Vagina (tissue), 2 donors: ENCODE measurements around the gene MYO1C. TPM values are rescaled to one million over a fixed set of nuclear protein-coding genes. Genes with fewer than 3 reads are reported as not detected.

ENCODE experiments used
- DNase-seq, 2 donors: peaks; one replicate each; pipeline ENCODE4 v3.0.0-alpha.2; 2017; ENCODE audit errors: extremely low spot score in 2 of 2
- H3K27ac ChIP-seq: fragments of 200-600 bp; sonication (generic); one replicate; pipeline ENCODE4 v1.5.1; 2019
- H3K27me3 ChIP-seq: fragments of 200-600 bp; sonication (generic); one replicate; pipeline ENCODE4 v1.5.1; 2019
- H3K36me3 ChIP-seq, 2 donors: fragments of 200-600 bp; sonication (generic); one replicate each; pipeline ENCODE4 v1.5.1; 2017 to 2019
- H3K4me1 ChIP-seq: fragments of 200-600 bp; sonication (generic); one replicate; pipeline ENCODE4 v1.5.1; 2019
- H3K4me3 ChIP-seq, 2 donors: fragments of 200-600 bp; sonication (generic); 1 replicate in 1 of 2; 2 replicates in 1 of 2; pipeline ENCODE4 v1.5.1; 2016 to 2019
- H3K9me3 ChIP-seq: fragments of 200-600 bp; sonication (generic); one replicate; pipeline ENCODE4 v1.5.1; 2019
- CTCF ChIP-seq, 3 experiments: fragments of 450-650 bp in 2 of 3; fragments of 200-600 bp in 1 of 3; sonication (generic) in 1 of 3; IDR thresholded peaks; one replicate each; pipeline ENCODE4 v1.5.1; 2017 to 2019; ENCODE audit warnings: antibody characterized with exemption in 3 of 3, mild to moderate bottlenecking in 2 of 3, moderate library complexity in 2 of 3
- POLR2A ChIP-seq, 2 donors: fragments of 450-650 bp; IDR thresholded peaks; one replicate each; pipeline ENCODE4 v1.6.1; 2017; ENCODE audit warnings: antibody characterized with exemption in 2 of 2, mild to moderate bottlenecking in 2 of 2, moderate library complexity in 2 of 2
- POLR2AphosphoS5 ChIP-seq, 2 donors: sonication (generic); formaldehyde crosslinking; IDR thresholded peaks; one replicate each; pipeline ENCODE4 v1.9.0; 2017; ENCODE audit warnings: antibody characterized with exemption in 2 of 2, mild to moderate bottlenecking in 2 of 2, low read depth in 1 of 2; ENCODE audit not compliant: insufficient read depth in 1 of 2
- intact Hi-C: fragments of 100-400 bp; cut with DNase I; formaldehyde crosslinking; loops from one replicate; pipeline ENCODE4 v1.15.1; 2023
- total RNA-seq: library from RNA; depleted of rRNA; stranded (reverse); fragments of >200 nt; gene quantifications from one replicate; pipeline ENCODE4 v1.2.3, GENCODE V29; 2016

The MYO1C gene
- total RNA-seq, 1 donor from 2014 or later = 118 TPM

- Histone ChIP-seq H3K4me1 (no peaks in the 10 kb centered on the region), H3K36me3 (no peaks in the 10 kb centered on the region), H3K27me3 (no peaks in the 10 kb centered on the region), H3K9me3 (no peaks in the 10 kb centered on the region), H3K27ac (no peak overlapping the region), H3K4me3 (no peak overlapping the region)
- no peak for TF ChIP-seq CTCF (IDR thresholded peaks at IDR 0.05)
- no peak for TF ChIP-seq POLR2AphosphoS5 (IDR thresholded peaks at IDR 0.05; ENCODE audit: insufficient read depth in 1 of 2, low read depth in 1 of 2)
- no peak for TF ChIP-seq POLR2A (IDR thresholded peaks at IDR 0.05)
- DNase-seq = no peak
- intact Hi-C loops = no loop called here
Observed at GRCh38 chr17:1431631-1432104, 60.8 kb downstream of the MYO1C start.

GRCh38 chr17:1423456-1424135 is 68.9 kb downstream of the MYO1C start:
- TF ChIP-seq CTCF (IDR thresholded peaks at IDR 0.05) (no peak), POLR2AphosphoS5 (IDR thresholded peaks at IDR 0.05; ENCODE audit: insufficient read depth in 1 of 2, low read depth in 1 of 2) (no peak), POLR2A (IDR thresholded peaks at IDR 0.05) (no peak)
- H3K36me3 ChIP-seq = peaks cover 0 to 31% of the 10 kb centered on the region in 2 donors

GRCh38 chr17:1422885-1423284 is 69.6 kb downstream of the MYO1C start:
- H3K27ac ChIP-seq = peak overlapping the region; percentile 16
- TF ChIP-seq POLR2AphosphoS5 (IDR thresholded peaks at IDR 0.05; ENCODE audit: insufficient read depth in 1 of 2, low read depth in 1 of 2) (peak in 1 of 2 donors; percentile 71), CTCF (IDR thresholded peaks at IDR 0.05) (no peak)
- DNase-seq = no peak
- no peaks in the 10 kb centered on the region for H3K9me3 ChIP-seq
- peaks cover 7% of the 10 kb centered on the region for H3K4me1 ChIP-seq
- no peaks in the 10 kb centered on the region for H3K27me3 ChIP-seq
- no peak overlapping the region for H3K4me3 ChIP-seq
- intact Hi-C loops = no loop called here
- peaks cover 0 to 31% of the 10 kb centered on the region in 2 donors for H3K36me3 ChIP-seq

More at GRCh38 chr17:1423456-1424135, 68.9 kb downstream of the MYO1C start:
- intact Hi-C loops = no loop called here
- H3K4me3 ChIP-seq = no peak overlapping the region
- no peaks in the 10 kb centered on the region for H3K9me3 ChIP-seq
- H3K27me3 ChIP-seq = no peaks in the 10 kb centered on the region
- no peak for DNase-seq
- H3K27ac ChIP-seq = peak overlapping the region; percentile 16
- peaks cover 7% of the 10 kb centered on the region for H3K4me1 ChIP-seq

- intact Hi-C loops = no loop called here
- TF ChIP-seq CTCF (IDR thresholded peaks at IDR 0.05) (no peak), POLR2AphosphoS5 (IDR thresholded peaks at IDR 0.05; ENCODE audit: insufficient read depth in 1 of 2, low read depth in 1 of 2) (no peak), POLR2A (IDR thresholded peaks at IDR 0.05) (no peak)
- no peaks in the 10 kb centered on the region for H3K9me3 ChIP-seq
- no peaks in the 10 kb centered on the region for H3K27me3 ChIP-seq
- H3K4me3 ChIP-seq = no peak overlapping the region
- peaks cover 7% of the 10 kb centered on the region for H3K4me1 ChIP-seq
- DNase-seq = no peak
- no peak overlapping the region for H3K27ac ChIP-seq
- H3K36me3 ChIP-seq = peaks cover 0 to 31% of the 10 kb centered on the region in 2 donors
Observed at GRCh38 chr17:1421470-1421869, 71.0 kb downstream of the MYO1C start.

GRCh38 chr17:1420981-1421380 is 71.5 kb downstream of the MYO1C start:
- Histone ChIP-seq H3K27me3 (no peaks in the 10 kb centered on the region), H3K4me1 (peaks cover 7% of the 10 kb centered on the region), H3K27ac (no peak overlapping the region), H3K36me3 (peaks cover 0 to 31% of the 10 kb centered on the region in 2 donors), H3K4me3 (no peak overlapping the region), H3K9me3 (no peaks in the 10 kb centered on the region)
- DNase-seq = no peak
- intact Hi-C loops = no loop called here
- TF ChIP-seq CTCF (IDR thresholded peaks at IDR 0.05) (no peak), POLR2A (IDR thresholded peaks at IDR 0.05) (no peak), POLR2AphosphoS5 (IDR thresholded peaks at IDR 0.05; ENCODE audit: insufficient read depth in 1 of 2, low read depth in 1 of 2) (no peak)
